Measurements from ENCODE around the gene CCBE1.
A peak's percentile ranks its signal among the peaks of the same experiment; 100 is the strongest.

CCBE1 gene

DNA sequence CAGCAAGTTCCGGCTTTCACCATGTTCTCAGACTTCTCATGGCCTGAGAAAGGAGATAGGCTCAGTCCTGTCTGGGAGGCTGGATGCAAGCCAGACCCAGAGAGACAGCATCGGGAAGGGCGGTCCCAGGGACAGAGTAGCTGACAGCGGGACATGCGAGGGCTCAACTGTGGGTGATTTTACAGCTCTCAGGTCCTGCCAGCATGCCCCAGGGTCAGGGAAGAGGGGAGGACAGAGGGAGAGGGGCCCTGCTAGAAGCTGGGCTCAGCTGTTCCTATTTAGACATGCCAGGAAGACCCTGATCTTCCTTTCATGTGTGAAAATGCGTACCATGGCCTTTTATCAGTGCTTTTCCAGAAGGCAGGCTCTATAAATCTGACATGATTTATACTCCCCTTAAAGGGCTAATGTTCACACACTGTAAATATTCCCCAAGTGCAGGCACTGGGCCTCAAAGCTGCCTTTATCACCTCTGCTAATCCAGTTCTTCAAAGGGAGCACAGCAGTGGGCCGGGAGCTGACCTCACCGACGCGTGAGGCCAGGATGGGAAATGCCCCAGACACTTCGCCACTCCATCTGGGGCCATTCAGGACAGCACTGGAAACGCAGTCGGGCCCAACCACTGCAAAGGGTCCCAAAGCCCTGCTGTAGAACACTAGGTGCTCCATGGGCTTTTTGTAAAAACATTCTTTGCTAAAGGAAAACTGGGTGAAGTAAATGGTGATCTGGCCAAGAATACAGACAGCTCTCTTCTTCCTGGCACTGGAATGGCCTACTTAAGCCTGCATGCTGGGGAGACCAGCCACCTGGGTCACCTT is 242.1 kb downstream of the CCBE1 start:
- CTCF ChIA-PET: interaction anchor here (0.5 kb wide), 1 partner anchor 326 kb away, joined by 3 read pairs; no protein-coding TSS in a partner anchor

DNA sequence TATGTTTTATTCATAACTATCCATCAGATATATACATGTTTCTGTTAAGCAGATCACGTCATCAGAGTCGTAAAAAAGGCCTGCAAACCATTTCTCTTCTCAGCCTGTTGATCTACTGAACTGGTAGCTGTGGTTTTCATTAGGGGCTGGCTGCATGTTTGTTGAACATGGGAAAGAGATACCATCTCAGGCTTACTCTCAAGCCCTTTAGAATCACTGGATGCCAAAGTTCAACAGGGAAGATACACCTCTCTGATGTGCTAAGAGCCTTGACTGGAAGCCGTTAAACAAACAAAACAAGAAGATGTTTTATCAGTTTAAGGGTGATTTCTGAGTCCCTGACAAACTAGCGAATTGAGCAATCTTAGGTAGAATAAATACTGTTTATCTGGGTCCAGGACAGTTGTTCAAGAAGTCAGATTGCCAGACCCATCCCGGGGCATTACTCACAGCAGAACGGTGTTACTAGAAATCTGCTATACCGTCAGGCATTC is 243.7 kb downstream of the CCBE1 start:
- TF ChIP-seq SUZ12 (IDR thresholded peaks at IDR 0.05) (no peak), ZNF384 (IDR thresholded peaks at IDR 0.05) (no peak), TARDBP (IDR thresholded peaks at IDR 0.05) (no peak), FOXA1 (IDR thresholded peaks at IDR 0.05) (no peak), LEF1 (IDR thresholded peaks at IDR 0.05; ENCODE audit: borderline replicate concordance) (no peak), HDGF (IDR thresholded peaks at IDR 0.05; ENCODE audit: borderline replicate concordance) (no peak), ARNT (IDR thresholded peaks at IDR 0.05) (no peak), ELF4 (IDR thresholded peaks at IDR 0.05) (no peak), BHLHE40 (IDR thresholded peaks at IDR 0.05; ENCODE audit: borderline replicate concordance) (no peak), FOXM1 (IDR thresholded peaks at IDR 0.05; ENCODE audit: borderline replicate concordance) (no peak), L3MBTL2 (conservative IDR thresholded peaks at IDR 0.05) (no peak), SP1 (IDR thresholded peaks at IDR 0.05) (no peak), CTBP1 (IDR thresholded peaks at IDR 0.05; ENCODE audit: borderline replicate concordance) (no peak), FOXK2 (IDR thresholded peaks at IDR 0.05) (no peak), NFRKB (IDR thresholded peaks at IDR 0.05) (no peak)
- TF ChIP-seq, protein P1, sequence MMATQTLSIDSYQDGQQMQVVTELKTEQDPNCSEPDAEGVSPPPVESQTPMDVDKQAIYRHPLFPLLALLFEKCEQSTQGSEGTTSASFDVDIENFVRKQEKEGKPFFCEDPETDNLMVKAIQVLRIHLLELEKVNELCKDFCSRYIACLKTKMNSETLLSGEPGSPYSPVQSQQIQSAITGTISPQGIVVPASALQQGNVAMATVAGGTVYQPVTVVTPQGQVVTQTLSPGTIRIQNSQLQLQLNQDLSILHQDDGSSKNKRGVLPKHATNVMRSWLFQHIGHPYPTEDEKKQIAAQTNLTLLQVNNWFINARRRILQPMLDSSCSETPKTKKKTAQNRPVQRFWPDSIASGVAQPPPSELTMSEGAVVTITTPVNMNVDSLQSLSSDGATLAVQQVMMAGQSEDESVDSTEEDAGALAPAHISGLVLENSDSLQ (IDR thresholded peaks at IDR 0.05): no peak
- no peak for DNase-seq (ENCODE audit: extremely low spot score)
- CTCF ChIA-PET: interaction anchor here (0.6 to 1.5 kb wide), 4 partner anchors 12 to 243 kb away, joined by 3 to 4 read pairs (median 4); partner anchors contain the start of gene CCBE1
- POLR2A ChIA-PET: interaction anchor here (1.0 kb wide), 1 partner anchor 446 kb away, joined by 3 read pairs; the partner anchor contains the start of gene PMAIP1

More for the DNA sequence above, 242.1 kb downstream of the CCBE1 start:
- POLR2A ChIA-PET: interaction anchor here (0.6 kb wide), 1 partner anchor 450 kb away, joined by 3 read pairs; no protein-coding TSS in a partner anchor
- peak; percentile 58 for DNase-seq (ENCODE audit: extremely low spot score)
- peak; percentile 54; the same call in 1 of the 2 replicates for TF ChIP-seq ARNT (IDR thresholded peaks at IDR 0.05)
- TF ChIP-seq ELF4 (IDR thresholded peaks at IDR 0.05): no peak
- peak; percentile 73 for TF ChIP-seq CTBP1 (IDR thresholded peaks at IDR 0.05; ENCODE audit: borderline replicate concordance)
- TF ChIP-seq, protein P1 (IDR thresholded peaks at IDR 0.05): peak; percentile 92
- TF ChIP-seq SP1 (IDR thresholded peaks at IDR 0.05): no peak
- peak; percentile 93 for TF ChIP-seq LEF1 (IDR thresholded peaks at IDR 0.05; ENCODE audit: borderline replicate concordance)
- no peak for TF ChIP-seq FOXK2 (IDR thresholded peaks at IDR 0.05)
- TF ChIP-seq FOXM1 (IDR thresholded peaks at IDR 0.05; ENCODE audit: borderline replicate concordance): no peak
- TF ChIP-seq L3MBTL2 (conservative IDR thresholded peaks at IDR 0.05): no peak; the same call in 1 of the 2 replicates

DNA sequence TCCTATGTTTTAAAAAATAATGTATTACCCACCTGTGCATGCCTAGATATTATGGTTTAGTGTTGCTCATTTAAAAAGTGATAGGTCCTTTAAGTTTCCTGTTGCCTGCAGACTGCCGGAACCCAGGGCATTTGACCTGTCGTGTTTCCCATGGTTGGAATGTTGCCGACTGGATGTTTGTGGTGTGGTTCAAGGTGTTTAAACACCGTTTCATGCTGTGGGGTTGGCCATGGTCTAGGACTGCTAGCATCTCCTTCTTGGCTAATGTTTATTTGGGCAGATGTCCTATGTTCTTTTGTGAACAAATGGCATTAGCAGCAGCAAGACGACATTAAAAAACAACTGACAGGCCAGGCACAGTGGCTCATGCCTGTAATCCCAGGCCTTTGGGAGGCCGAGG is 245.3 kb downstream of the CCBE1 start:
- ChIA-PET CTCF (interaction anchor here (1.5 kb wide), 1 partner anchor 245 kb away, joined by 4 read pairs; the partner anchor contains the start of gene CCBE1), POLR2A (no interaction called here)

DNA sequence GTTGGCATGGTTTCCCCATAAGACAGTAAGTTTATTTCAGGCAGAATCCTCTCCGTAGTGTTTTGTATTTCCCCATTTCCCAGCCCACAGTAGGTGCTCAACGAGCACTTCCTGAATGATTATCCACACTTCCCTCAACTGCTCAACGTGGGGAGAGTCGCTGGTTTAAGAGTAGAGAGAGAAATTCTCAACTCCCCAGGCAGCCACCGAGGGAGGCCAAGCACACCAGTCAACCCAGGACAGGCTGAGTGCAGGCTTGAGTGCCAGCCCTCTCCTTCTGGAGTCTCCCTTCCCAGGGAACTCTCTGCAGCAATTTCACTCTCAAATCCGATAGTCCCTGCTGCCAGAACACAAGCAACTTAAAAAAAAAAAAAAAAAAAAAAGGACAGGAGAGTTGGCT is 246.2 kb downstream of the CCBE1 start:
- ChIA-PET CTCF (no interaction called here), POLR2A (no interaction called here)
- DNase-seq (ENCODE audit: extremely low spot score): no peak
- TF ChIP-seq HDGF (IDR thresholded peaks at IDR 0.05; ENCODE audit: borderline replicate concordance) (no peak), NFRKB (IDR thresholded peaks at IDR 0.05) (no peak), ELF4 (IDR thresholded peaks at IDR 0.05) (no peak), L3MBTL2 (conservative IDR thresholded peaks at IDR 0.05) (no peak), FOXA1 (IDR thresholded peaks at IDR 0.05) (no peak), LEF1 (IDR thresholded peaks at IDR 0.05; ENCODE audit: borderline replicate concordance) (no peak), ARNT (IDR thresholded peaks at IDR 0.05) (no peak), TARDBP (IDR thresholded peaks at IDR 0.05) (no peak), SP1 (IDR thresholded peaks at IDR 0.05) (no peak)

More for the DNA sequence above, 245.3 kb downstream of the CCBE1 start:
- no peak for DNase-seq (ENCODE audit: extremely low spot score)
- no peak for TF ChIP-seq L3MBTL2 (conservative IDR thresholded peaks at IDR 0.05)
- TF ChIP-seq TARDBP (IDR thresholded peaks at IDR 0.05): no peak
- no peak for TF ChIP-seq LEF1 (IDR thresholded peaks at IDR 0.05; ENCODE audit: borderline replicate concordance)
- no peak for TF ChIP-seq ARNT (IDR thresholded peaks at IDR 0.05)
- no peak for TF ChIP-seq ELF4 (IDR thresholded peaks at IDR 0.05)
- TF ChIP-seq, protein P1 (IDR thresholded peaks at IDR 0.05): no peak
- no peak for TF ChIP-seq NFRKB (IDR thresholded peaks at IDR 0.05)
- no peak for TF ChIP-seq FOXK2 (IDR thresholded peaks at IDR 0.05)
- no peak for TF ChIP-seq HDGF (IDR thresholded peaks at IDR 0.05; ENCODE audit: borderline replicate concordance)
- TF ChIP-seq FOXA1 (IDR thresholded peaks at IDR 0.05): no peak
- TF ChIP-seq CTBP1 (IDR thresholded peaks at IDR 0.05; ENCODE audit: borderline replicate concordance): no peak

- TF ChIP-seq SUZ12 (IDR thresholded peaks at IDR 0.05): no peak
- TF ChIP-seq ZNF384 (IDR thresholded peaks at IDR 0.05): no peak
- no peak for TF ChIP-seq BHLHE40 (IDR thresholded peaks at IDR 0.05; ENCODE audit: borderline replicate concordance)
- TF ChIP-seq, protein P1 (IDR thresholded peaks at IDR 0.05): no peak
- TF ChIP-seq ARNT (IDR thresholded peaks at IDR 0.05): no peak
- ChIA-PET CTCF (no interaction called here), POLR2A (no interaction called here)
- DNase-seq (ENCODE audit: extremely low spot score): no peak
Measured at GRCh38 chr18:59448546-59448945, 248.7 kb downstream of the CCBE1 start.

All from HEK293T (cell line).